ES-I3 (cell line): ENCODE results near the gene SVIL.
"Not testable (repeated sequence)": the region's sequence is repeated elsewhere in the genome, so short reads cannot be mapped to it uniquely, and the experiment has no call there.

Experiments
- H3K36me3 ChIP-seq: 2 replicates; pipeline ENCODE4 v1.6.1; 2013; ENCODE audit warnings: mild to moderate bottlenecking, low read length, control low read depth, moderate library complexity; ENCODE audit not compliant: insufficient read depth
- H3K4me1 ChIP-seq: 2 replicates; pipeline ENCODE4 v1.6.1; 2013; ENCODE audit warnings: mild to moderate bottlenecking, control low read depth, low read length; ENCODE audit not compliant: insufficient read depth
- H3K9ac ChIP-seq: 2 replicates; pipeline ENCODE4 v1.6.1; 2013; ENCODE audit warnings: low read depth, mild to moderate bottlenecking, low read length, moderate library complexity
- H3K9me3 ChIP-seq: 2 replicates; pipeline ENCODE4 v1.6.1; 2013; ENCODE audit warnings: mild to moderate bottlenecking, low read length, moderate library complexity; ENCODE audit not compliant: control insufficient read depth, insufficient read depth

The SVIL gene

GRCh38 chr10:29622382-29622922 lies 12.3 kb downstream of the SVIL start:
- Histone ChIP-seq H3K9ac (no peak overlapping the region), H3K36me3 (no peaks in the 10 kb centered on the region; the same call in 1 of the 2 replicates), H3K9me3 (no peaks in the 10 kb centered on the region), H3K4me1 (peaks cover 39% of the 10 kb centered on the region)

- Histone ChIP-seq H3K9me3 (no peaks in the 10 kb centered on the region), H3K9ac (no peak overlapping the region), H3K4me1 (peaks cover 39% of the 10 kb centered on the region), H3K36me3 (no peaks in the 10 kb centered on the region; the same call in 1 of the 2 replicates)
Measured at GRCh38 chr10:29621161-29621560, 13.6 kb downstream of the SVIL start.

GRCh38 chr10:29620112-29620690 lies 14.6 kb downstream of the SVIL start:
- no peak overlapping the region for H3K9ac ChIP-seq
- H3K36me3 ChIP-seq = no peaks in the 10 kb centered on the region; the same call in 1 of the 2 replicates
- H3K9me3 ChIP-seq = no peaks in the 10 kb centered on the region
- H3K4me1 ChIP-seq = peaks cover 39% of the 10 kb centered on the region

- Histone ChIP-seq H3K9me3 (no peaks in the 10 kb centered on the region), H3K4me1 (peaks cover 39% of the 10 kb centered on the region), H3K36me3 (no peaks in the 10 kb centered on the region; the same call in 1 of the 2 replicates), H3K9ac (no peak overlapping the region)
Measured at GRCh38 chr10:29619241-29619669, 15.5 kb downstream of the SVIL start.

GRCh38 chr10:29618341-29619171 lies 16.2 kb downstream of the SVIL start:
- Histone ChIP-seq H3K9ac (no peak overlapping the region), H3K4me1 (peaks cover 39% of the 10 kb centered on the region), H3K36me3 (no peaks in the 10 kb centered on the region), H3K9me3 (no peaks in the 10 kb centered on the region)

GRCh38 chr10:29617880-29618340 lies 16.9 kb downstream of the SVIL start:
- Histone ChIP-seq H3K9me3 (no peaks in the 10 kb centered on the region), H3K4me1 (peaks cover 34% of the 10 kb centered on the region), H3K36me3 (no peaks in the 10 kb centered on the region), H3K9ac (no peak overlapping the region)

GRCh38 chr10:29616542-29616941 lies 18.2 kb downstream of the SVIL start:
- Histone ChIP-seq H3K36me3 (no peaks in the 10 kb centered on the region), H3K9me3 (no peaks in the 10 kb centered on the region), H3K4me1 (peaks cover 30% of the 10 kb centered on the region), H3K9ac (no peak overlapping the region)

- H3K36me3 ChIP-seq = no peaks in the 10 kb centered on the region
- H3K9me3 ChIP-seq = no peaks in the 10 kb centered on the region
- peaks cover 25% of the 10 kb centered on the region for H3K4me1 ChIP-seq
- no peak overlapping the region for H3K9ac ChIP-seq
Measured at GRCh38 chr10:29615195-29615594, 19.6 kb downstream of the SVIL start.

GRCh38 chr10:29614289-29614688 lies 20.5 kb downstream of the SVIL start:
- not testable (repeated sequence) for H3K9ac ChIP-seq, H3K36me3 ChIP-seq, H3K9me3 ChIP-seq
- peaks cover 22% of the 10 kb centered on the region for H3K4me1 ChIP-seq

- Histone ChIP-seq H3K36me3 (no peaks in the 10 kb centered on the region), H3K9ac (no peak overlapping the region), H3K4me1 (peaks cover 17% of the 10 kb centered on the region), H3K9me3 (no peaks in the 10 kb centered on the region; the same call in 1 of the 2 replicates)
Measured at GRCh38 chr10:29613791-29614190, 21.0 kb downstream of the SVIL start.

- Histone ChIP-seq H3K36me3 (no peaks in the 10 kb centered on the region; the same call in 1 of the 2 replicates), H3K9ac (no peak overlapping the region), H3K9me3 (no peaks in the 10 kb centered on the region; the same call in 1 of the 2 replicates), H3K4me1 (peaks cover 11% of the 10 kb centered on the region; the same call in 1 of the 2 replicates)
Measured at GRCh38 chr10:29613196-29613595, 21.6 kb downstream of the SVIL start.

- H3K9me3 ChIP-seq = no peaks in the 10 kb centered on the region; the same call in 1 of the 2 replicates
- H3K36me3 ChIP-seq = no peaks in the 10 kb centered on the region; the same call in 1 of the 2 replicates
- no peak overlapping the region for H3K9ac ChIP-seq
- H3K4me1 ChIP-seq = peaks cover 5% of the 10 kb centered on the region; the same call in 1 of the 2 replicates
Measured at GRCh38 chr10:29612657-29613056, 22.1 kb downstream of the SVIL start.

GRCh38 chr10:29611781-29612381 lies 22.9 kb downstream of the SVIL start:
- H3K9ac ChIP-seq = no peak overlapping the region
- H3K36me3 ChIP-seq = no peaks in the 10 kb centered on the region; the same call in 1 of the 2 replicates
- no peaks in the 10 kb centered on the region; the same call in 1 of the 2 replicates for H3K9me3 ChIP-seq
- H3K4me1 ChIP-seq = 0 out of 2 replicates have a peak, but pooled peaks cover 4% of the 10 kb centered on the region
